Mesothelial cell of epicardium (in vitro differentiated cells): Measurements from ENCODE around the gene MXI1. TPM values are rescaled to one million over a fixed set of nuclear protein-coding genes. Genes with fewer than 3 reads are reported as not detected.

ENCODE experiments used
- DNase-seq, 2 experiments: peaks; one replicate each; pipeline ENCODE4 v3.0.0; 2021; ENCODE audit warnings: low spot score in 2 of 2; ENCODE audit not compliant: unreplicated experiment in 2 of 2
- H3K27ac Mint-ChIP-seq: 2 replicates; pipeline ENCODE4 v1.8.0; 2021; ENCODE audit warnings: mixed read lengths
- H3K27me3 Mint-ChIP-seq: 2 replicates; pipeline ENCODE4 v1.8.0; 2021; ENCODE audit warnings: low read depth, mixed read lengths
- H3K36me3 Mint-ChIP-seq: 2 replicates; pipeline ENCODE4 v1.8.0; 2021; ENCODE audit warnings: mixed read lengths
- H3K4me1 Mint-ChIP-seq: 2 replicates; pipeline ENCODE4 v1.8.0; 2021; ENCODE audit warnings: mixed read lengths
- H3K4me3 Mint-ChIP-seq: 2 replicates; pipeline ENCODE4 v1.8.0; 2021; ENCODE audit warnings: mild to moderate bottlenecking, moderate library complexity, mixed read lengths
- H3K9me3 Mint-ChIP-seq: 2 replicates; pipeline ENCODE4 v1.8.0; 2021; ENCODE audit warnings: mixed read lengths
- CTCF ChIP-seq: fragments of 200-600 bp; sonication (generic); IDR thresholded peaks from one replicate; pipeline ENCODE4 v1.5.0; 2021; ENCODE audit warnings: antibody characterized with exemption; ENCODE audit not compliant: unreplicated experiment
- total RNA-seq: library from RNA; stranded (reverse); gene quantifications from 3 replicates; pipeline ENCODE4 v1.2.1, GENCODE V29; 2021

MXI1 gene
- total RNA-seq, 1 donor from 2014 or later, result 30.6 TPM

GRCh38 chr10:110169586-110169985, 37.8 kb upstream of the MXI1 start:
- H3K27me3 Mint-ChIP-seq, result peaks cover 59% of the 10 kb centered on the region
- no peak overlapping the region for H3K27ac Mint-ChIP-seq
- peaks cover 22% of the 10 kb centered on the region for H3K4me1 Mint-ChIP-seq
- DNase-seq, result no peak
- no peak overlapping the region for H3K4me3 Mint-ChIP-seq
- H3K36me3 Mint-ChIP-seq, result no peaks in the 10 kb centered on the region
- no peak for TF ChIP-seq CTCF
- H3K9me3 Mint-ChIP-seq, result no peaks in the 10 kb centered on the region

GRCh38 chr10:110170142-110170971, 37.0 kb upstream of the MXI1 start:
- peaks cover 55% of the 10 kb centered on the region for H3K27me3 Mint-ChIP-seq
- no peak overlapping the region for H3K4me3 Mint-ChIP-seq
- peaks cover 22% of the 10 kb centered on the region for H3K4me1 Mint-ChIP-seq
- no peaks in the 10 kb centered on the region for H3K9me3 Mint-ChIP-seq
- no peak for TF ChIP-seq CTCF
- no peak overlapping the region for H3K27ac Mint-ChIP-seq
- H3K36me3 Mint-ChIP-seq, result no peaks in the 10 kb centered on the region
- DNase-seq, result no peak

GRCh38 chr10:110171032-110171431, 36.4 kb upstream of the MXI1 start:
- Mint-ChIP-seq H3K36me3 (no peaks in the 10 kb centered on the region), H3K27me3 (peaks cover 49% of the 10 kb centered on the region), H3K4me1 (peaks cover 20% of the 10 kb centered on the region), H3K27ac (no peak overlapping the region), H3K9me3 (no peaks in the 10 kb centered on the region), H3K4me3 (no peak overlapping the region)
- no peak for DNase-seq
- no peak for TF ChIP-seq CTCF

DNA sequence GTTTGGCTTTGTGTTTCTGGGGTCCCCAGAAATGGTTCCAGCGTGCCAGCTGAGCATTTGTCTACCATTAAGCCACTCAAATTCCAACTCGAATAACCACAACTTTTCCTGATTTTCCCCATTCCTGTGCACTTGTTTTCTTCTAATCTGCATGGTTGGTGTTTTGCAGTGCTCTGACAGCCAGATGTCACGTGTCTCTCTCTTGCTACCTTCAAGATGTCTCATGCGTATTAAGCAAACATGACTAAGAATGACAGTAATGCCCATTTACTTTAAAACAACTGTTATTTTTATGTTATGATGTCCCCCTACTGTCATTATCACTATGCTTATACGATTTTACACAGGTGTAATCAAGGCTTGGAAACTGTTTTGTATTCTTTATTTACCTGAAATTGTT, 35.2 kb upstream of the MXI1 start:
- Mint-ChIP-seq H3K4me3 (no peak overlapping the region), H3K9me3 (no peaks in the 10 kb centered on the region), H3K27ac (no peak overlapping the region), H3K27me3 (peaks cover 46% of the 10 kb centered on the region), H3K36me3 (no peaks in the 10 kb centered on the region), H3K4me1 (peaks cover 18% of the 10 kb centered on the region)
- no peak for TF ChIP-seq CTCF
- no peak for DNase-seq

GRCh38 chr10:110174201-110174600, 33.2 kb upstream of the MXI1 start:
- Mint-ChIP-seq H3K4me1 (peaks cover 9% of the 10 kb centered on the region), H3K9me3 (no peaks in the 10 kb centered on the region), H3K36me3 (no peaks in the 10 kb centered on the region), H3K4me3 (no peak overlapping the region), H3K27me3 (peaks cover 28% of the 10 kb centered on the region), H3K27ac (no peak overlapping the region)
- no peak for DNase-seq
- no peak for TF ChIP-seq CTCF
